Measurements from ENCODE around the gene PDE1C.
A peak's percentile ranks its signal among the peaks of the same experiment; 100 is the strongest.

The PDE1C gene

GRCh38 chr7:31788883-31789680, 281.1 kb downstream of the PDE1C start:
- Histone ChIP-seq H3K27me3 (replicated peaks in 2 of 5; ENCODE audit: control insufficient read depth in 4 of 5, insufficient read depth in 5 of 5, low read length in 4 of 5) (no peaks in the 10 kb centered on the region), H3K4me1 (ENCODE audit: control extremely low read depth in 1 of 4, control insufficient read depth in 4 of 4, insufficient read depth in 4 of 4, low read length in 3 of 4) (no peaks in the 10 kb centered on the region), H3K9me3 (ENCODE audit: control extremely low read depth in 1 of 5, control insufficient read depth in 4 of 5, insufficient read depth in 2 of 5, low read depth in 1 of 5, low read length in 4 of 5) (no peaks in the 10 kb centered on the region), H3K36me3 (ENCODE audit: control insufficient read depth in 4 of 4, insufficient read depth in 4 of 4, low read length in 3 of 4) (no peaks in the 10 kb centered on the region), H3K4me3 (ENCODE audit: control insufficient read depth in 1 of 7, extremely low read depth in 1 of 7, insufficient read depth in 4 of 7, low read depth in 2 of 7, low read length in 6 of 7) (no peak overlapping the region), H3K27ac (ENCODE audit: insufficient read depth in 1 of 2, low read depth in 1 of 2, low read length in 2 of 2, poor library complexity in 1 of 2, severe bottlenecking in 2 of 2) (no peak overlapping the region)
- DNase-seq: no peak
- ChIA-PET POLR2A (no interaction called here), CTCF (no interaction called here)
- 100% methylated on average over 1 of the region's 3 CpGs for WGBS (ENCODE audit: insufficient coverage)

- no peaks in the 10 kb centered on the region for H3K27me3 ChIP-seq (replicated peaks in 2 of 5; ENCODE audit: control insufficient read depth in 4 of 5, insufficient read depth in 5 of 5, low read length in 4 of 5)
- no peaks in the 10 kb centered on the region for H3K9me3 ChIP-seq (ENCODE audit: control extremely low read depth in 1 of 5, control insufficient read depth in 4 of 5, insufficient read depth in 2 of 5, low read depth in 1 of 5, low read length in 4 of 5)
- H3K4me3 ChIP-seq (ENCODE audit: control insufficient read depth in 1 of 7, extremely low read depth in 1 of 7, insufficient read depth in 4 of 7, low read depth in 2 of 7, low read length in 6 of 7): no peak overlapping the region
- H3K4me1 ChIP-seq (ENCODE audit: control extremely low read depth in 1 of 4, control insufficient read depth in 4 of 4, insufficient read depth in 4 of 4, low read length in 3 of 4): no peaks in the 10 kb centered on the region
- CTCF ChIA-PET: no interaction called here
- 100% methylated on average over 1 of the region's 1 CpG for WGBS (ENCODE audit: insufficient coverage)
- DNase-seq: no peak
- H3K36me3 ChIP-seq (ENCODE audit: control insufficient read depth in 4 of 4, insufficient read depth in 4 of 4, low read length in 3 of 4): no peaks in the 10 kb centered on the region
- POLR2A ChIA-PET: no interaction called here
- no peak overlapping the region for H3K27ac ChIP-seq (ENCODE audit: insufficient read depth in 1 of 2, low read depth in 1 of 2, low read length in 2 of 2, poor library complexity in 1 of 2, severe bottlenecking in 2 of 2)
These were observed 281.8 kb downstream of the PDE1C start for GRCh38 chr7:31788445-31788844.

DNA sequence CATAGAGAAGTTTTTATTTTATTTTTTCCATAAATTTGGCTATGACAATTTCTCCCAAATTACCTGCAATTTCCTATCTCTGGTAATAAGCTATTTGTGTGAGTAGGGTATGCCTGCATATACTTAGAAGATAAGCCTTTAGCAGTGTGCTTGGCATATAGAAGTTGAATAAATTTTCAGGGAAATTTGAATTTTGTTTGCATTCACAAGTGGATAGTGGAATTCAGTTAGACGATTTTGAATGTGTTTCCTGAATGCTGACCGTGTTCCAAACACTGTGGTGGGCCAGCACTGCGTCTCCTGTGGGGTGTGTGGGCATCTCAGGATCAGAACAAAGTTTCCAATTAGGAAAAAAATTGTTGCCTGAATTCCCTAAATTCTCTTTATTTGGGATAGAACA, 283.9 kb downstream of the PDE1C start:
- POLR2A ChIA-PET: no interaction called here
- no CpG with 5 or more reads among the region's 3 CpGs for WGBS (ENCODE audit: insufficient coverage)
- Histone ChIP-seq H3K27ac (ENCODE audit: insufficient read depth in 1 of 2, low read depth in 1 of 2, low read length in 2 of 2, poor library complexity in 1 of 2, severe bottlenecking in 2 of 2) (no peak overlapping the region), H3K36me3 (ENCODE audit: control insufficient read depth in 4 of 4, insufficient read depth in 4 of 4, low read length in 3 of 4) (no peaks in the 10 kb centered on the region), H3K4me3 (ENCODE audit: control insufficient read depth in 1 of 7, extremely low read depth in 1 of 7, insufficient read depth in 4 of 7, low read depth in 2 of 7, low read length in 6 of 7) (no peak overlapping the region), H3K9me3 (ENCODE audit: control extremely low read depth in 1 of 5, control insufficient read depth in 4 of 5, insufficient read depth in 2 of 5, low read depth in 1 of 5, low read length in 4 of 5) (no peaks in the 10 kb centered on the region), H3K4me1 (ENCODE audit: control extremely low read depth in 1 of 4, control insufficient read depth in 4 of 4, insufficient read depth in 4 of 4, low read length in 3 of 4) (no peaks in the 10 kb centered on the region), H3K27me3 (replicated peaks in 2 of 5; ENCODE audit: control insufficient read depth in 4 of 5, insufficient read depth in 5 of 5, low read length in 4 of 5) (no peaks in the 10 kb centered on the region)
- CTCF ChIA-PET: no interaction called here
- no peak for DNase-seq

GRCh38 chr7:31785101-31785500, 285.1 kb downstream of the PDE1C start:
- CTCF ChIA-PET: no interaction called here
- POLR2A ChIA-PET: no interaction called here
- WGBS (ENCODE audit: insufficient coverage): 100% methylated on average over 2 of the region's 2 CpGs
- Histone ChIP-seq H3K36me3 (ENCODE audit: control insufficient read depth in 4 of 4, insufficient read depth in 4 of 4, low read length in 3 of 4) (no peaks in the 10 kb centered on the region), H3K4me1 (ENCODE audit: control extremely low read depth in 1 of 4, control insufficient read depth in 4 of 4, insufficient read depth in 4 of 4, low read length in 3 of 4) (no peaks in the 10 kb centered on the region), H3K27me3 (replicated peaks in 2 of 5; ENCODE audit: control insufficient read depth in 4 of 5, insufficient read depth in 5 of 5, low read length in 4 of 5) (no peaks in the 10 kb centered on the region), H3K9me3 (ENCODE audit: control extremely low read depth in 1 of 5, control insufficient read depth in 4 of 5, insufficient read depth in 2 of 5, low read depth in 1 of 5, low read length in 4 of 5) (no peaks in the 10 kb centered on the region), H3K27ac (ENCODE audit: insufficient read depth in 1 of 2, low read depth in 1 of 2, low read length in 2 of 2, poor library complexity in 1 of 2, severe bottlenecking in 2 of 2) (no peak overlapping the region), H3K4me3 (ENCODE audit: control insufficient read depth in 1 of 7, extremely low read depth in 1 of 7, insufficient read depth in 4 of 7, low read depth in 2 of 7, low read length in 6 of 7) (no peak overlapping the region)
- no peak for DNase-seq

- CTCF ChIA-PET: interaction anchor here (0.6 to 2.5 kb wide), 8 partner anchors 9 to 427 kb away, joined by 3 to 13 read pairs (median 4); no protein-coding TSS in a partner anchor
- Histone ChIP-seq H3K27me3 (replicated peaks in 2 of 5; ENCODE audit: control insufficient read depth in 4 of 5, insufficient read depth in 5 of 5, low read length in 4 of 5) (no peaks in the 10 kb centered on the region), H3K9me3 (ENCODE audit: control extremely low read depth in 1 of 5, control insufficient read depth in 4 of 5, insufficient read depth in 2 of 5, low read depth in 1 of 5, low read length in 4 of 5) (no peaks in the 10 kb centered on the region), H3K36me3 (ENCODE audit: control insufficient read depth in 4 of 4, insufficient read depth in 4 of 4, low read length in 3 of 4) (no peaks in the 10 kb centered on the region), H3K27ac (ENCODE audit: insufficient read depth in 1 of 2, low read depth in 1 of 2, low read length in 2 of 2, poor library complexity in 1 of 2, severe bottlenecking in 2 of 2) (no peak overlapping the region), H3K4me1 (ENCODE audit: control extremely low read depth in 1 of 4, control insufficient read depth in 4 of 4, insufficient read depth in 4 of 4, low read length in 3 of 4) (no peaks in the 10 kb centered on the region), H3K4me3 (ENCODE audit: control insufficient read depth in 1 of 7, extremely low read depth in 1 of 7, insufficient read depth in 4 of 7, low read depth in 2 of 7, low read length in 6 of 7) (no peak overlapping the region)
- POLR2A ChIA-PET: no interaction called here
- WGBS (ENCODE audit: insufficient coverage): 100% methylated on average over 1 of the region's 2 CpGs
- no peak for DNase-seq
These were observed 287.0 kb downstream of the PDE1C start for GRCh38 chr7:31783221-31783620.

- 60% methylated on average over 4 of the region's 7 CpGs for WGBS (ENCODE audit: insufficient coverage)
- ChIA-PET POLR2A (no interaction called here), CTCF (interaction anchor here (0.6 to 2.5 kb wide), 10 partner anchors 9 to 428 kb away, joined by 3 to 13 read pairs (median 3); no protein-coding TSS in a partner anchor)
- Histone ChIP-seq H3K9me3 (ENCODE audit: control extremely low read depth in 1 of 5, control insufficient read depth in 4 of 5, insufficient read depth in 2 of 5, low read depth in 1 of 5, low read length in 4 of 5) (no peaks in the 10 kb centered on the region), H3K27ac (ENCODE audit: insufficient read depth in 1 of 2, low read depth in 1 of 2, low read length in 2 of 2, poor library complexity in 1 of 2, severe bottlenecking in 2 of 2) (no peak overlapping the region), H3K4me3 (ENCODE audit: control insufficient read depth in 1 of 7, extremely low read depth in 1 of 7, insufficient read depth in 4 of 7, low read depth in 2 of 7, low read length in 6 of 7) (no peak overlapping the region), H3K36me3 (ENCODE audit: control insufficient read depth in 4 of 4, insufficient read depth in 4 of 4, low read length in 3 of 4) (no peaks in the 10 kb centered on the region), H3K4me1 (ENCODE audit: control extremely low read depth in 1 of 4, control insufficient read depth in 4 of 4, insufficient read depth in 4 of 4, low read length in 3 of 4) (no peaks in the 10 kb centered on the region), H3K27me3 (replicated peaks in 2 of 5; ENCODE audit: control insufficient read depth in 4 of 5, insufficient read depth in 5 of 5, low read length in 4 of 5) (no peaks in the 10 kb centered on the region)
- peak; percentile 55 to 80 (median 74) for DNase-seq
These were observed 287.7 kb downstream of the PDE1C start for GRCh38 chr7:31782411-31782991.

GRCh38 chr7:31778296-31778695, 291.9 kb downstream of the PDE1C start:
- H3K4me3 ChIP-seq (ENCODE audit: control insufficient read depth in 1 of 7, extremely low read depth in 1 of 7, insufficient read depth in 4 of 7, low read depth in 2 of 7, low read length in 6 of 7): no peak overlapping the region
- no peaks in the 10 kb centered on the region for H3K27me3 ChIP-seq (replicated peaks in 2 of 5; ENCODE audit: control insufficient read depth in 4 of 5, insufficient read depth in 5 of 5, low read length in 4 of 5)
- 80% methylated on average over 2 of the region's 3 CpGs for WGBS (ENCODE audit: insufficient coverage)
- CTCF ChIA-PET: no interaction called here
- no peak overlapping the region for H3K27ac ChIP-seq (ENCODE audit: insufficient read depth in 1 of 2, low read depth in 1 of 2, low read length in 2 of 2, poor library complexity in 1 of 2, severe bottlenecking in 2 of 2)
- no peaks in the 10 kb centered on the region for H3K36me3 ChIP-seq (ENCODE audit: control insufficient read depth in 4 of 4, insufficient read depth in 4 of 4, low read length in 3 of 4)
- H3K9me3 ChIP-seq (ENCODE audit: control extremely low read depth in 1 of 5, control insufficient read depth in 4 of 5, insufficient read depth in 2 of 5, low read depth in 1 of 5, low read length in 4 of 5): no peaks in the 10 kb centered on the region
- DNase-seq: no peak
- POLR2A ChIA-PET: no interaction called here
- H3K4me1 ChIP-seq (ENCODE audit: control extremely low read depth in 1 of 4, control insufficient read depth in 4 of 4, insufficient read depth in 4 of 4, low read length in 3 of 4): no peaks in the 10 kb centered on the region
